Measurements from ENCODE around the gene USP13. TPM values are rescaled to one million over a fixed set of nuclear protein-coding genes. Genes with fewer than 3 reads are reported as not detected.

The USP13 gene
- total RNA-seq, 1 donor from 2014 or later, result 13.9 TPM

DNA sequence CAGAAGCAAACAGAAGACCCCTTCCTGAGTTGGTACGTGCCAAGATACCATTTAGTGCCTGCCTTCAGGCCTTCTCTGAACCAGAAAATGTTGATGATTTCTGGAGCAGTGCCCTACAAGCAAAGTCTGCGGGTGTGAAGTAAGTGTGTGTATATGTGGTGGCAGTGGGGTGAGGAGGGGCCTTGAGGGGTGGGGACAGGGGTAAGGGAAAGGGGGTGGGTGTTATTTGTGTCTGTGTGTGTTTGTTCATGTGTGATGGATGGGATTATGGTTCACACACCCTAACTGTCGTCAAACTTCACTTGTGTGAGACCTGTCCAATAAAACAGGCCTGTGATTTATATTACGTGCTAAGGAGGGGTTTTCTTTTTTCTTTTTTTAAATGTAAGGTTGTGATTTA lies 92.2 kb downstream of the USP13 start:
- no peaks in the 10 kb centered on the region for H3K9me3 ChIP-seq
- intact Hi-C loops (cut with DNase I), result no loop called here
- no peaks in the 10 kb centered on the region for H3K27me3 ChIP-seq (ENCODE audit: low read depth)
- no peak overlapping the region for H3K4me3 ChIP-seq
- DNase-seq (no peak), ATAC-seq (no peak)
- no peak for TF ChIP-seq CTCF (IDR thresholded peaks at IDR 0.05)
- no peaks in the 10 kb centered on the region for H3K4me1 ChIP-seq
- no peak overlapping the region for H3K27ac ChIP-seq
- H3K36me3 ChIP-seq, result peaks cover 29% of the 10 kb centered on the region

- Histone ChIP-seq H3K4me3 (no peak overlapping the region), H3K4me1 (no peaks in the 10 kb centered on the region), H3K27me3 (ENCODE audit: low read depth) (no peaks in the 10 kb centered on the region), H3K27ac (no peak overlapping the region), H3K9me3 (no peaks in the 10 kb centered on the region), H3K36me3 (peaks cover 24% of the 10 kb centered on the region)
- TF ChIP-seq CTCF (IDR thresholded peaks at IDR 0.05), result no peak
- ATAC-seq (no peak), DNase-seq (no peak)
- intact Hi-C loops (cut with DNase I), result no loop called here
These were observed 92.9 kb downstream of the USP13 start for GRCh38 chr3:179745716-179746115.

DNA sequence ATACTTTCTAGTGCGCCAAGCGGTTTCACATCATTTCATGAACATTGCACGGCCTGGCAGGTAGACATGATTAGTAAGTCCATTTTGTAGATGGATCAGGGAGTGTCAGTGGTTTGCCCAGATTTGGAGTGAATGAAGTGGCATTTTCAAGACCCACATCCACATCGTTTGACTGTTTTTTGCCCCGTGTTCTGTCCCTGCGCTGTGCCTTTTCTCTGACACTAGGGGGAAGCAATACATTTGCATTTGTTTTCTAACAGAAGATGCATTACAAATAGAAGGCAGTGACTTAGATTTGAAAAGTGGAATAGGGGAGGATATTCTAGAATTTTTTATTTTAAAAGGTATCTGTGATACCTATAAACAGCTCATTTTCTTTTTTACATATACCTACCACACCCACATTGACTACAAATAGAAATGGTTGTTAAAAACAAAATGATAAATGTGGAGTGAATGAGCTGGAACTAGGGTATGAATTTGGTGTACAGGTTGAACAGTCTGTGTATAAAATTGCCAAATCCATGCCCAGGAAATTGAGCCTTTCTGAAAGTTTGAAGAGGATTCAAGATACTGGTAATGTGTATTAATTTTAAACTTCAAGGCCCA lies 98.0 kb downstream of the USP13 start:
- no peak overlapping the region for H3K27ac ChIP-seq
- DNase-seq (no peak), ATAC-seq (no peak)
- no peaks in the 10 kb centered on the region for H3K27me3 ChIP-seq (ENCODE audit: low read depth)
- H3K4me3 ChIP-seq, result no peak overlapping the region
- peaks cover 12% of the 10 kb centered on the region for H3K36me3 ChIP-seq
- TF ChIP-seq CTCF (IDR thresholded peaks at IDR 0.05), result peak; percentile 47
- H3K4me1 ChIP-seq, result no peaks in the 10 kb centered on the region
- intact Hi-C loops (cut with DNase I), result no loop called here
- H3K9me3 ChIP-seq, result no peaks in the 10 kb centered on the region

- Histone ChIP-seq H3K27ac (no peak overlapping the region), H3K36me3 (peaks cover 47% of the 10 kb centered on the region), H3K9me3 (no peaks in the 10 kb centered on the region), H3K4me3 (no peak overlapping the region), H3K27me3 (ENCODE audit: low read depth) (no peaks in the 10 kb centered on the region), H3K4me1 (no peaks in the 10 kb centered on the region)
- TF ChIP-seq CTCF (IDR thresholded peaks at IDR 0.05), result no peak
- ATAC-seq, result no peak
- DNase-seq, result no peak
- intact Hi-C loops (cut with DNase I), result no loop called here
These were observed 108.1 kb downstream of the USP13 start for GRCh38 chr3:179760944-179761343.

- DNase-seq (no peak), ATAC-seq (no peak)
- H3K4me1 ChIP-seq, result no peaks in the 10 kb centered on the region
- peaks cover 60% of the 10 kb centered on the region for H3K36me3 ChIP-seq
- intact Hi-C loops (cut with DNase I), result no loop called here
- H3K27ac ChIP-seq, result no peak overlapping the region
- no peaks in the 10 kb centered on the region for H3K27me3 ChIP-seq (ENCODE audit: low read depth)
- H3K9me3 ChIP-seq, result no peaks in the 10 kb centered on the region
- TF ChIP-seq CTCF (IDR thresholded peaks at IDR 0.05), result no peak
- H3K4me3 ChIP-seq, result no peak overlapping the region
These were observed 112.6 kb downstream of the USP13 start for GRCh38 chr3:179765396-179765795.
